WTC11 (cell line): Measurements from ENCODE around the gene STAT6. TPM values are rescaled to one million over a fixed set of nuclear protein-coding genes. Genes with fewer than 3 reads are reported as not detected.

Experiments used
- ATAC-seq: fragments of 200-7000 bp; cut with Tn5 transposase; 2 replicates; pipeline ENCODE4 v1.10.0; 2021; ENCODE audit warnings: mild to moderate bottlenecking, moderate library complexity
- CTCF ChIA-PET: fragments of 300-600 bp; sonication (Branson Sonifier 250); formaldehyde crosslinking; loops from one replicate; lab custom pipeline; 2021; ENCODE audit warnings: antibody characterized with exemption; lab: Charles Lee
- POLR2A ChIA-PET: fragments of 350-600 bp; sonication (Branson Sonifier 250); formaldehyde crosslinking; loops from one replicate; lab custom pipeline; 2021; ENCODE audit warnings: antibody characterized with exemption; lab: Charles Lee
- DNase-seq: peaks from one replicate; pipeline ENCODE4 v3.0.0; 2021; ENCODE audit warnings: low spot score
- H3K27ac Mint-ChIP-seq: 2 replicates; pipeline ENCODE4 v1.8.0; 2021; ENCODE audit warnings: mixed read lengths
- H3K27me3 Mint-ChIP-seq: 2 replicates; pipeline ENCODE4 v1.8.0; 2021; ENCODE audit warnings: low read depth, mild to moderate bottlenecking, moderate library complexity, mixed read lengths
- H3K36me3 Mint-ChIP-seq: 2 replicates; pipeline ENCODE4 v1.8.0; 2021; ENCODE audit warnings: mixed read lengths
- H3K4me1 Mint-ChIP-seq: 2 replicates; pipeline ENCODE4 v1.8.0; 2022; ENCODE audit warnings: mixed read lengths
- H3K4me3 Mint-ChIP-seq: 2 replicates; pipeline ENCODE4 v1.8.0; 2021; ENCODE audit warnings: mild to moderate bottlenecking, moderate library complexity, mixed read lengths
- H3K9me3 Mint-ChIP-seq: 2 replicates; pipeline ENCODE4 v1.8.0; 2021; ENCODE audit warnings: mixed read lengths
- ATF6 ChIP-seq: sonication (generic); formaldehyde crosslinking; IDR thresholded peaks from 2 replicates; pipeline ENCODE4 v1.8.1; 2023; ENCODE audit warnings: mild to moderate bottlenecking, missing genetic modification reagents
- E2F4 ChIP-seq: sonication (generic); formaldehyde crosslinking; IDR thresholded peaks from 2 replicates; pipeline ENCODE4 v1.8.1; 2022; ENCODE audit warnings: low read depth, mild to moderate bottlenecking, moderate library complexity, missing genetic modification reagents, borderline replicate concordance
- GABPB1 ChIP-seq: sonication (generic); formaldehyde crosslinking; IDR thresholded peaks from 2 replicates; pipeline ENCODE4 v1.8.1; 2023; ENCODE audit warnings: mild to moderate bottlenecking, missing genetic modification reagents
- GRHL2 ChIP-seq: fragments of 250-450 bp; sonication (Bioruptor Pico); IDR thresholded peaks from 2 replicates; pipeline ENCODE4 v1.8.0; 2022; ENCODE audit warnings: mild to moderate bottlenecking, moderate library complexity; ENCODE audit not compliant: insufficient replicate concordance, severe bottlenecking
- IRF1 ChIP-seq: sonication (generic); formaldehyde crosslinking; IDR thresholded peaks from 2 replicates; pipeline ENCODE4 v1.8.0; 2023; ENCODE audit warnings: missing genetic modification reagents
- JAZF1 ChIP-seq: fragments of 250-450 bp; sonication (Bioruptor Pico); IDR thresholded peaks from 2 replicates; pipeline ENCODE4 v1.9.0; 2021; ENCODE audit warnings: moderate library complexity, mild to moderate bottlenecking, inconsistent platforms
- JUN ChIP-seq: sonication (generic); formaldehyde crosslinking; IDR thresholded peaks from 2 replicates; pipeline ENCODE4 v1.8.0; 2023; ENCODE audit warnings: mild to moderate bottlenecking, missing genetic modification reagents
- MXD4 ChIP-seq: fragments of 250-450 bp; sonication (Bioruptor Pico); IDR thresholded peaks from 2 replicates; pipeline ENCODE4 v1.8.0; 2021; ENCODE audit warnings: mild to moderate bottlenecking, moderate library complexity, borderline replicate concordance
- PRDM15 ChIP-seq: sonication (generic); formaldehyde crosslinking; IDR thresholded peaks from 2 replicates; pipeline ENCODE4 v1.8.0; 2022; ENCODE audit warnings: missing genetic modification reagents
- RORB ChIP-seq: fragments of 250-450 bp; sonication (Bioruptor Pico); IDR thresholded peaks from 2 replicates; pipeline ENCODE4 v1.9.0; 2021; ENCODE audit warnings: mild to moderate bottlenecking
- ZNF263 ChIP-seq: sonication (generic); formaldehyde crosslinking; IDR thresholded peaks from 2 replicates; pipeline ENCODE4 v1.8.1; 2022; ENCODE audit warnings: low read depth, mild to moderate bottlenecking, moderate library complexity, missing genetic modification reagents
- ZNF281 ChIP-seq: sonication (generic); formaldehyde crosslinking; IDR thresholded peaks from 2 replicates; pipeline ENCODE4 v1.8.0; 2023; ENCODE audit warnings: mild to moderate bottlenecking, missing genetic modification reagents
- ZNF317 ChIP-seq: sonication (generic); formaldehyde crosslinking; IDR thresholded peaks from 2 replicates; pipeline ENCODE4 v1.8.1; 2023; ENCODE audit warnings: low read depth, mild to moderate bottlenecking, moderate library complexity, missing genetic modification reagents, borderline replicate concordance
- ZNF423 ChIP-seq: fragments of 250-450 bp; sonication (Bioruptor Pico); IDR thresholded peaks from 2 replicates; pipeline ENCODE4 v2.1.2; 2022; ENCODE audit warnings: mild to moderate bottlenecking, moderate library complexity
- ZNF425 ChIP-seq: fragments of 250-450 bp; sonication (Bioruptor Pico); conservative IDR thresholded peaks from 2 replicates; pipeline ENCODE4 v1.9.0; 2021; ENCODE audit warnings: mild to moderate bottlenecking
- total RNA-seq: library from RNA; stranded (reverse); gene quantifications from 3 replicates; pipeline ENCODE4 v1.2.3, GENCODE V29; 2021

STAT6 gene
- total RNA-seq, 1 experiment from 2014 or later, result 47.0 TPM

- H3K36me3 Mint-ChIP-seq, result peaks cover 48% of the 10 kb centered on the region
- ATAC-seq, result no peak
- ChIA-PET POLR2A (no interaction called here), CTCF (interaction anchor here (0.7 to 1.5 kb wide), 2 partner anchors 11 to 75 kb away, joined by 3 to 7 read pairs; no protein-coding TSS in a partner anchor)
- no peak for DNase-seq
- H3K4me1 Mint-ChIP-seq, result peaks cover 28% of the 10 kb centered on the region
- peak overlapping the region; percentile 9; the same call in 1 of the 2 replicates for H3K27ac Mint-ChIP-seq
- H3K27me3 Mint-ChIP-seq, result no peaks in the 10 kb centered on the region
- H3K9me3 Mint-ChIP-seq, result no peaks in the 10 kb centered on the region
- TF ChIP-seq RORB (CRISPR knock-in tag), result no peak
- TF ChIP-seq ZNF263 (CRISPR knock-in tag), result no peak
- no peak for TF ChIP-seq JUN (CRISPR knock-in tag)
- TF ChIP-seq GABPB1 (CRISPR knock-in tag), result peak; percentile 54; the same call in 1 of the 2 replicates
- no peak overlapping the region for H3K4me3 Mint-ChIP-seq
These were observed 27.5 kb upstream of the STAT6 start for GRCh38 chr12:57138526-57139272.

- CTCF ChIA-PET, result interaction anchor here (0.6 to 3.2 kb wide), 14 partner anchors 9 to 339 kb away, joined by 3 to 17 read pairs (median 5); partner anchors contain the start of gene STAT6
- ATAC-seq, result peak; percentile 55
- POLR2A ChIA-PET, result interaction anchor here (0.5 to 1.6 kb wide), 3 partner anchors 36 to 115 kb away, joined by 3 to 7 read pairs (median 3); partner anchors contain the start of gene NAB2
- H3K36me3 Mint-ChIP-seq, result peaks cover 21% of the 10 kb centered on the region
- H3K9me3 Mint-ChIP-seq, result no peaks in the 10 kb centered on the region
- H3K27me3 Mint-ChIP-seq, result no peaks in the 10 kb centered on the region
- H3K4me3 Mint-ChIP-seq, result peak overlapping the region; percentile 40
- DNase-seq, result peak; percentile 54
- TF ChIP-seq RORB (CRISPR knock-in tag) (no peak), PRDM15 (peak; percentile 77), ZNF423 (peak; percentile 58), GRHL2 (no peak), ZNF281 (peak; percentile 20; the same call in 1 of the 2 replicates)
- TF ChIP-seq, all 79 proteins: peak for 3
- H3K4me1 Mint-ChIP-seq, result peaks cover 57% of the 10 kb centered on the region
- H3K27ac Mint-ChIP-seq, result peak overlapping the region; percentile 96
These were observed 24.6 kb upstream of the STAT6 start for GRCh38 chr12:57135527-57136326.

GRCh38 chr12:57134949-57135348, 23.8 kb upstream of the STAT6 start:
- no peak for DNase-seq
- Mint-ChIP-seq H3K36me3 (peaks cover 13% of the 10 kb centered on the region), H3K4me1 (peaks cover 65% of the 10 kb centered on the region), H3K4me3 (no peak overlapping the region), H3K9me3 (no peaks in the 10 kb centered on the region), H3K27me3 (no peaks in the 10 kb centered on the region), H3K27ac (peak overlapping the region; percentile 96)
- ATAC-seq, result no peak; the same call in 1 of the 2 replicates
- ChIA-PET POLR2A (interaction anchor here (0.9 to 1.6 kb wide), 2 partner anchors 37 to 46 kb away, joined by 3 to 7 read pairs; partner anchors contain the start of gene NAB2), CTCF (interaction anchor here (0.6 to 3.2 kb wide), 13 partner anchors 8 to 340 kb away, joined by 3 to 17 read pairs (median 5); partner anchors contain the start of gene STAT6)
- TF ChIP-seq JAZF1 (CRISPR knock-in tag) (no peak), ZNF317 (CRISPR knock-in tag) (no peak), ATF6 (CRISPR knock-in tag) (no peak), E2F4 (no peak), IRF1 (no peak), ZNF425 (CRISPR knock-in tag) (no peak), MXD4 (CRISPR knock-in tag) (no peak)
